ENCODE data around the gene RAB6B. TPM values are rescaled to one million over a fixed set of nuclear protein-coding genes. Genes with fewer than 3 reads are reported as not detected.

Gene RAB6B
- total RNA-seq, 1 experiment from 2014 or later, result 14.1 TPM

DNA sequence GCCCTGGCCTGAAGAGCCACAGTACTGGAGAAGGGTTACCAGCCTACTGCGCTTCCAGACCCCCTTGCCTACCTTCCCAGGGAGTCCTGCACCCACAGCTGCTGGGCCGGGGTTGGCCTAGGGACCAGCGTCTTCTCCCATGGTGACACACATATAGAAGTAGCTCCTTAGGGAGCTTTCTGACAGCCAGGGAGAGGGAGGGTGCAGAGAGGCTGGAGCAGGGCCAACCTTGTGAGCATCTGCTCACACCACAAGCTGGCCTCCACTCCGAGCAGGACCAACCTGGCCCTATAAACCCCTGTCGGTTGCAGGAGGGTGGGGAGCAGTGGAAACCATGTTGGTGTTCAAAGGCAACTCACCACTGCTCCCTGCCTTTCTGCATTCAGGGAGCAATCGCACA is 54.9 kb downstream of the RAB6B start (continued):
- TF ChIP-seq, protein P1, sequence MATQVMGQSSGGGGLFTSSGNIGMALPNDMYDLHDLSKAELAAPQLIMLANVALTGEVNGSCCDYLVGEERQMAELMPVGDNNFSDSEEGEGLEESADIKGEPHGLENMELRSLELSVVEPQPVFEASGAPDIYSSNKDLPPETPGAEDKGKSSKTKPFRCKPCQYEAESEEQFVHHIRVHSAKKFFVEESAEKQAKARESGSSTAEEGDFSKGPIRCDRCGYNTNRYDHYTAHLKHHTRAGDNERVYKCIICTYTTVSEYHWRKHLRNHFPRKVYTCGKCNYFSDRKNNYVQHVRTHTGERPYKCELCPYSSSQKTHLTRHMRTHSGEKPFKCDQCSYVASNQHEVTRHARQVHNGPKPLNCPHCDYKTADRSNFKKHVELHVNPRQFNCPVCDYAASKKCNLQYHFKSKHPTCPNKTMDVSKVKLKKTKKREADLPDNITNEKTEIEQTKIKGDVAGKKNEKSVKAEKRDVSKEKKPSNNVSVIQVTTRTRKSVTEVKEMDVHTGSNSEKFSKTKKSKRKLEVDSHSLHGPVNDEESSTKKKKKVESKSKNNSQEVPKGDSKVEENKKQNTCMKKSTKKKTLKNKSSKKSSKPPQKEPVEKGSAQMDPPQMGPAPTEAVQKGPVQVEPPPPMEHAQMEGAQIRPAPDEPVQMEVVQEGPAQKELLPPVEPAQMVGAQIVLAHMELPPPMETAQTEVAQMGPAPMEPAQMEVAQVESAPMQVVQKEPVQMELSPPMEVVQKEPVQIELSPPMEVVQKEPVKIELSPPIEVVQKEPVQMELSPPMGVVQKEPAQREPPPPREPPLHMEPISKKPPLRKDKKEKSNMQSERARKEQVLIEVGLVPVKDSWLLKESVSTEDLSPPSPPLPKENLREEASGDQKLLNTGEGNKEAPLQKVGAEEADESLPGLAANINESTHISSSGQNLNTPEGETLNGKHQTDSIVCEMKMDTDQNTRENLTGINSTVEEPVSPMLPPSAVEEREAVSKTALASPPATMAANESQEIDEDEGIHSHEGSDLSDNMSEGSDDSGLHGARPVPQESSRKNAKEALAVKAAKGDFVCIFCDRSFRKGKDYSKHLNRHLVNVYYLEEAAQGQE (IDR thresholded peaks at IDR 0.05; ENCODE audit: low read depth), result no peak

DNA sequence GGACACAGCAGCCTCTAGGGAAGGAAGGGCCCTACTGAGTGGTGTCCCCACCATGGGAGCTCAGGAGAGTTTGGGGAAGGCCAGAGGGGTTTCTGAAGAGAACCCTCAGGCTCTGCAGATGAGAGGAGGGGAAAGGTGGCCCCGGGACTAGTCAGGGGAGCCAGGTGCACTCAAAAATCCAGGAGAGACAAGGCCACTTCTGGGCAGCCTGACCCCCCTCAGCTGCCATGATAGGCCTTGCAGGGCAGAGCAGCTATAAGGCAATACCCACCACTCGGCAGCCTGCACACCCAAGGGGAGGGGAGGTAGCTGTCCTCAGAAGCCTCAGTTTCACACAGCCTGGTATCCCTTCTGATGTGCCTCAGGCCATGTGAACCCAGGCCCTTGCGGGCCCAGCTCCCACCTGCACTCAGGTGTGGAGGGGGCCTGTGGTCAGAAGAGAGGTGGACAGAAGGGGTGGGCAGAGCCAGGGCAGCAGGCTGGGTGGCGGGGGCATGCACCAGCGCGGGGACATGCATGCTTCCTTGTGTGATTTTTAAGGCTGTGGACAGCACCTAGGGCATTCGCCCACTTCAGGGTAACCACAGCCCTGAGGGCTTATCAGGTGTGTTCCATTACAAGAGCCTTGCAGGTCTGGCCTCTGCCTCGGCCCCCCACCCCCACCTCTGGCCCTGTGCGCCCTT is 55.5 kb downstream of the RAB6B start:
- Histone ChIP-seq H3K4me3 (replicated peaks in 1 of 2; ENCODE audit: low read depth in 1 of 2, low read length in 2 of 2) (no peak overlapping the region), H3K9me2 (ENCODE audit: insufficient read depth) (no peaks in the 10 kb centered on the region), H3K36me3 (ENCODE audit: control insufficient read depth in 1 of 2, insufficient read depth in 2 of 2, low read length in 2 of 2) (no peaks in the 10 kb centered on the region), H3K9me3 (ENCODE audit: control insufficient read depth in 1 of 2, insufficient read depth in 1 of 2, low read depth in 1 of 2, low read length in 2 of 2) (no peaks in the 10 kb centered on the region), H4K20me1 (ENCODE audit: insufficient read depth) (no peaks in the 10 kb centered on the region), H3K27ac (ENCODE audit: low read depth, low read length) (no peak overlapping the region), H3K4me1 (ENCODE audit: control insufficient read depth in 1 of 2, insufficient read depth in 2 of 2, low read length in 2 of 2) (no peaks in the 10 kb centered on the region), H3K27me3 (ENCODE audit: insufficient read depth, low read length) (no peaks in the 10 kb centered on the region), H3K79me2 (ENCODE audit: insufficient read depth, low read length) (no peaks in the 10 kb centered on the region), H3K4me2 (ENCODE audit: low read length) (no peak overlapping the region), H2AFZ (ENCODE audit: low read depth, low read length, poor library complexity, severe bottlenecking) (no peak overlapping the region), H3K9ac (ENCODE audit: low read length) (no peak overlapping the region)
- ChIA-PET POLR2A (no interaction called here), RAD21 (ENCODE audit: low non-redundant PET in 1 of 2, low total read pairs in 2 of 2, uncharacterized antibody in 2 of 2, unreplicated experiment in 2 of 2) (interaction anchor here in 1 of 2 experiments (0.7 kb wide), 1 partner anchor 18 kb away, joined by 3 read pairs; no protein-coding TSS in a partner anchor), CTCF (no interaction called here)
- BruUV-seq (replicated peaks), result no TSS peak
- DNase-seq (ENCODE audit: low read depth, low spot score) (no peak), ATAC-seq (no peak)
- intact Hi-C loops (cut with micrococcal nuclease), result no loop called here
- TF ChIP-seq ZFX (IDR thresholded peaks at IDR 0.05) (no peak), SRF (IDR thresholded peaks at IDR 0.05; ENCODE audit: low read depth) (no peak), SP1 (IDR thresholded peaks at IDR 0.05; ENCODE audit: low read depth) (no peak), FOSL1 (IDR thresholded peaks at IDR 0.05; ENCODE audit: low read depth) (no peak)

Measured in HCT116 (cell line).